Cerebellar cortex (tissue), 1 donor: ENCODE results near the gene MVB12B.
A peak's percentile ranks its signal among the peaks of the same experiment; 100 is the strongest.

Source experiments
- DNase-seq: peaks from one replicate; pipeline ENCODE4 v3.0.0-alpha.2; 2015; ENCODE audit warnings: low spot score

MVB12B gene

DNA sequence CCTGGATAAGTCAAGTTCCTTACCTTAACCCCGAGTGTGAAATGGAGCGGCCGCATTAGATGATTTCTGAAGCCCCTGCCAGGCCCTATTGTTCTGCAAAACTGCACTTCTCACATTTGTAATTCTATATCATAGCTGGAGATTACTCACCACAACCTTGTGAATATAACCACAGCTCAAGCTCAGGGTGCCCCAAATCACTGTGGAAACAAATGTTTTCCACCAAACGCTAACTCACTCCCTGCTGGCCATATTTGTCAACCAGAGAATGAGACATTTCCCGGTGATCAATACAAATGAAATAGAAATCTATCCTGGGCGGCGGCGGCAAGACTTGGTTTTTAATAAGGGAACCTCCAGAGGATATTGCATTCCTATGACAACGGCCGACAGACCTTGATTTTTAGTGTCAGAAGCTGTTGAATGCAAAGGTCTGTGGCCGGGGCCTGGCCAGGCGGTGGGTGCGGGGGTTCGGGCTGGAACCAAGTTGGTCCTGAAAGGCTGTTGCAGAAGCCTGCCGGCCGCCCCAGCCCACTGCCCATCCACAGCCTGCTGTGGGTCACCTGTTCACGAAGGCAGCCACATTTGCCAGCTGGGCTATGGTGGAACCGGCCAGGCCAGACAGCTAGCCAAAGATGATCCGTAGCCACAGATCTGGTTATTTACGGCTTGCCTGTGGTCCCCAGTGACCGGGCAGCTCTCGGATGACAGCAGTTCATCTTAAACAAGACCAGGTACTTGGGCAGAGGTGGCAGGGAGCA is 193.2 kb downstream of the MVB12B start:
- DNase-seq, result peak; percentile 42

DNA sequence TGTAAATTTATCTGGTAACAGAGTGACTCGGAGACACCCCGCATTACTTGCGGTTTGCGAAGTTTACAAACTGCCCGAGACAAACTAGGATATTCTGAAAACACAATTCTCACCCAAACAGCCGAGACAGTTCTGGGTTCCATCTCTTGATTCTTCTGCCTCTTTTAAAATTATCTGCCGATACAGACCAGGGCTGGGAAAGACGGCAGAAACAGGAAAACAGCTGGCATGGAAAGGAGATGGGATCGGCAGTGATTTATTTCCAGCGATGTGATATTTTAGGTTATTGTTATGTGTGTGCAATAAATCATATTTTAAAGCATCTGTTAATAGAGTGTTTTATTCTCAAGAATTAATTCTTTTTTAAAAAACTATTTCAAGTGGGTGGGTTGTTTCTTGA is 193.8 kb downstream of the MVB12B start:
- DNase-seq, result peak; percentile 20

DNA sequence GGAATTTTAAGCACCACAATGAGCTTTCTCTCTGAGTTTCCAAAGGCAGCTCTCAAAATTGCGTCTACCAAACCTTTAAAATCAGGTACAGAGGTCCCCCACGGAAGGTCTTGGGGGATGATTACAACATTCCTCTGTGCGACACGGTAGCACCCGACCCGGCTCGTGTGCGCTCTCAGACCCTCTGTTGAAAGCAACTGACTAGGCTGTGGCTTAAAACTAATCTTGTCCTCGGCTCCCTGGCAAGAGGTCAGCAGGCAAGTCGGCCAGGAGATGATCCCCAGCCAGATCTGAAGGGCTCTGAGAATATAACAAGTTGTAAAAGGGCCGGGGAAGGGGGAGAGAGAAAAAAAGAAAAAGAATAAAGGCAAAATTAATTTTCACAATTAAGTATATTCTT is 194.5 kb downstream of the MVB12B start:
- peak; percentile 77 for DNase-seq

DNA sequence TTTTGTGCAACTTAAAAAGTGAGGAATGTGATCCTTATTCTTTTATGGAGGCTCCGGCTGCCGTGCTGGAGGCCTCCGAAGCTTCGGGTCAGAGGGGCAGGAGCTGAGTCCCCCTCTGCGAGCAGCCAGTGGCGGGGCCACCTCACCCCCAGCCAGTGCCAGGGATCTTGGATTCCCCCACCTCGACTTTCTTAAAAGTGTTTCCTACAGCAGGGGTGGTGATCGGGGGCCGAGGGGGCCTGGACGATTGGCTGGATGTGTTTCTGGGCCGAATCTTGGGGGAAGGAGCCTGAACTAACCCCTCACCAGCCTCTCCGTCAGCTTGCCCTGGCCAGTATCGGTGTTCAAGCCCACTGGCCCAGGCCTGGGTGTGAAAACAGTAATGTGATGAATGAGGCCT is 194.9 kb downstream of the MVB12B start:
- DNase-seq, result peak; percentile 60

DNA sequence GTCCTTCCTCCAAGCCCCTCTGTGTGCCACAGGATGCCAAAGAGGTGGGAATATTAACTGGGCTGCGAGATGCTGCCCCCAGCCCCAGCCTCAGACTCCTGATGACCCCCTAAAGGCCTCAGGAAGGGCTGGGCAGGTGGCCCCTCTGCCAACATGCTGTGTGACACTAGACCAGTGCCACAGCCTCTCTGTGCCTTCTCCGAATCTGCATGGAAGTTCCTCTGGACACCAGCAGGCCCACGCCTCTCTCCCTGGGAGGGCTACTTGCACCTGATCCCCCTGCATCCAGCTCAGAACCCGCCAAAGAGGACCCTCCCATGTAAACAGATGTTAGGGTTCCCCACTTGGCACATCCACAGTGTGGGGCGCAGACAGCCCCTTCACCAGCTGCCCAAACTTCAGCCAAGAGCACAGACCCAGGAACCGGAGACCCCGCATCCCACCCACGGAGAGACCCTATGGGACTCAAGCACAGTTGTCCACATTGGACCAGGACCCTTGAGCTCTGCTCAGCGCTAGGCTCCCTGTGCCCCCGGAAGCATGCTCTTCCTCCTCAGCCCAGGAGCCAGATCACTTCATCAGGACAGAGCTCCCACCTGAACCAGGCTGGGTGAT is 195.5 kb downstream of the MVB12B start:
- no peak for DNase-seq

DNA sequence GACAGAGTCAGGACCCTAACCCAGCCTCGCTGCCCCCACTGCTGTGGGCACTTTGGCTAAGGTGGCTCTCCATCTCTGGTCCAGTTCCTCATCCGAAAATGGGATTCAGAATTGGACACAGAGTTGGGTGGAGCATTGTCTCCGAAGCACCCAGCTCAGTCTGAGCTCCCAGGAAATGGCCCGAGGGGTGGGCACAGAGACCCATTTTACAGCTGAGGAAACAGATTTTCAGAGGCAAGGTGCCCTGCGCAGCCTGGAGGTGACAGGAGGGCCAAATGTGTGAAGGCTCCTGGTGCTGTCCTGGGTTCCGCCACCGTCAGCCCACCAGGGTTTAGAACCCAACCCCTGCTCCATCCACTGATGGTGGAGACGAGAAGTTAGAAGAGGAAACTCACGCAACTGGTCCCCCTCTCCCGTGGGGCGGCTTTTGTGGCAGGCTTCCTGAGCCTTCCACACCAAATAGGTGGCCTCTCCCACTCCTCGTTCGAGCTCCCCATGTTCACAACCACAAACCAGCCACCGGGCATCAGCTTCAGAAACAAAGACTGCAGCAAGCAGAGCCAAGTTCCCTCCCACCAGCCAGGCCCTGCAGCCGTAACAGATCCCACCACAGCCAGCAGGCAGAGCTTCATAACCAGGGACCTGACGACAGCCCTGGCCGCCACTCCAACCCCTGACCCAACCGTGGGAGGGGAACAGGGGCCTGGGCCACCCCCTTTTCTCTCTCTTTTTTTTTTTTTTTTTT is 196.2 kb downstream of the MVB12B start:
- peak; percentile 59 for DNase-seq

DNA sequence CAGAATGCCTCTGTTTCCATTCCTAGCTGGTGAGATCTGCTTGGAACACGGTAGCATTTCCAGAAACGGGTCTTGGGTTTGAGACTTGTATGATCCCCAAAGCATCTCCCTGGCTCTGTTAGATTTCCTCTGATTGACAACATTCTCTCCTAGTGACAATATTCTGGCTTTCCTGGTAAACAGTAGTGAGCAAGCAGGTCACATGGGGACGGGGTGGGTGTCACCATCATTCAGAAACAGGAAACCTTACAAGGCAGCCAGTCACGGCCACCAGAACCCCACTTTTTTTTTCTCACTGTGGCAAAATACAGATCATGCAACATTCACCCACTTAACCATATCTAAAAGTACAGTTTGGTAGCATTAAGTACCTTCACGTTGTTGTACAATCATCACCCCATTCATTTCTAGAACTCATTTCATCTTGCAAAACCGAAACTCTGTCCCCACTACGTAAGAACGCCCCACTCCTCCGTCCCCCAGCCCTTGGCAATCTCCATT is 197.0 kb downstream of the MVB12B start:
- DNase-seq, result peak; percentile 62

DNA sequence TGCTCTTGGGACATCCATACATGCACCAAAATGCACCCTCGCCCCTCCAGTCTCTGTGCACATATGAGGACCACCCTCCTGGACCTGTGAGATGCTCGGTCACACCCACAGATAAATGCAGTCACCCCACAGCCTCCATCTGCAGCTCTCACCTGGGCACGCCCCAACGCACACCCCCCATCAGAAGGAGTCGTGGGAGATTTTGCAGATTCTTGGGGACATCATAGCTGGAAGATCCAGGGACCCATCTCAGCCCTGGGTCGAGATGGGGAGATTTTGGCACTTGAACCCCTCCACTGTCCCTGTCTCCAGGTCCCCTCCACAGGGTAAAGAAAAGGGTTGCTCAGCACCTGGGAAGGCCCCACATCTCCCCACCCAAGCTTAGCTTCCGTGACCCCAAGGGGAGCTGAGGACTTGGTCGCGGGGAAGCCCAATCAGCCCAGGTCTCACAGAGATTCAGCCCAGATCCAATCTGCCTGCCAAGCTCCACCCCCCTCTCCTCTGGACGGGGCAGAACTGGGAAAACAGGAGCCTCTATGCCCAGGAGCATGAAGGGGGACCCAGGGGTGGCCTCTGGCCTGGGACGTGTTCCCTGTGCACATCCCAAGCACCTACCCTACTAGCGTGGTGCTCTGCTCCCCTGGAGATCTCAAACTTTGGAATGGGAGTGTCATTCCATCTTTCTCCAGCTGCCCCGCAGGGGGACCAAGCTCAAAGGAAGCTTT is 197.9 kb downstream of the MVB12B start:
- DNase-seq, result no peak

DNA sequence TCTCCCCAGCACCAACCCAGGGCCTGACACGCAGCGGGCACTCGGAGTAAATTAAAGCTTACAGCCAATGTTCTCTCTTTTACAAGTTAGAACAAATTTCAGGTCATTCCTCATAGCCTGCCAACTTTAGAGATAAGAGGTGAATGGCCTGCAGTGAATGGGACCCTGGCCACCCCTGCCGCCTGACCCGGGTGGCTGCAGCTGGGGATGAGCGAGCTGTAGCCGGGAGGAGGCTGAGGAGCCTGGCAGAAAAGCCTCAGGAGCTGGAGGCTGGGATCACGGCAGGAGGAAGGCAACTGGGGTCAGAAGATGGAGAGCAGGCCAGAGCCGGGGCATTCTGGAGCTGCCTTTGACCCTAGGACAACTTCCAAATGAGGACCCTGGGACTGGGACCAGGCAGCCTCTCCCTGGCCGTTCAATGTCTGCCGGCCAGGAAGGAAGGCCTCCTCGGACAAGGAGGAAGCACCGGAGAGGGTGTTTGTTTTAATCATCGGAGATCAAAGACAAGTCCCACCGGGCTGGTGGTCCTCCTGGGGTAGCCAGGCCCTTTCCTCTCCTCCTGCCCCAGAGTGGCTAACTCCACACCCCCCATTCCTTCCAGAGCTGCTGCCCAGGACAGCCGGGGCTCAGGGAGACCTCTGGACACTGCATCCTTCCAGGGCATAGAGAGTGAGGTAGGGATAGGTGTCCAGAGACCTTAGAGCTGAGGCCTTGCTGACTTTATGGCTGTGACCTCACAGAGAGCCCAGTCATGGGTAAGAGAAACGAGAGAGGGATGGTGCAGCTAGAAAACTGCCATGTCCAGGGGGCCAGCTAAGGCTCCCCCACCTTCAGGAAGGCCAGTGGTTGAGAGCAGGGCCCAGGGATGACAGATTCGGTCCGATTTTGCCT is 199.8 kb downstream of the MVB12B start:
- DNase-seq, result peak; percentile 81

DNA sequence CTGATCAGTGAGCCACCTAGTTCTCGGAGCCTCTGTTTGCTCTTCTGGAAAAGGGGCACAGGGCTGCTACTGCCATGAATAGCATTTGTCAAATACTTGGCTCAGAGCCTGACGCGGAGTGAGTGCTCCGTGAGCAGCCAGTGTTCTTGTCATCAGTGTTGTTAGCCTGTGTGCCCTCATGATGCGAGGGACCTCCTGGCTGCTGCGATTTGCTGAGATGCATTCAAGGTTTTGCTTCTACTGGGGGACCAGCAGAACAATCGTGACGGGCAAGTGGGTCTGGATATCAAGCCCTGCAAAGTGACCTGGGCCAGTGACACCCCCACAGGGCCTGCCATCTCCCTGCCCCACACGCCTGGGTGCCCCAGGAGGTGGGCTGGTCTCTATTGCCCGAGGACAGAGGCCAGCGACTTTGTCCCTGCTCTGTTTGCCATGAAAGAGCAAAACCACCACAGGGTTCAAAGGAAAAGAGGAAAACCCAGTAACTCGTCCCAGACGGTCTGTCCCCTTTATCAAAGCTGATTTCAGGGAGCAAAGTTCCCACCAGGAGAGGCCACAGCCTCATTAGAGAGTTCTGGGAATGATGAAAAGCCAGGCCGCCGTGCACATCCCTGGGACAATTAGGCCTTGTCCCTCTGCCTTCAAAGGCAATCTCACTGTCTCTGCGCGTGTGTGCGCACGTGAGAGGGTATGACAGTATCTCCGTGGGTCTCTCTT is 200.6 kb downstream of the MVB12B start:
- DNase-seq, result peak; percentile 53

DNA sequence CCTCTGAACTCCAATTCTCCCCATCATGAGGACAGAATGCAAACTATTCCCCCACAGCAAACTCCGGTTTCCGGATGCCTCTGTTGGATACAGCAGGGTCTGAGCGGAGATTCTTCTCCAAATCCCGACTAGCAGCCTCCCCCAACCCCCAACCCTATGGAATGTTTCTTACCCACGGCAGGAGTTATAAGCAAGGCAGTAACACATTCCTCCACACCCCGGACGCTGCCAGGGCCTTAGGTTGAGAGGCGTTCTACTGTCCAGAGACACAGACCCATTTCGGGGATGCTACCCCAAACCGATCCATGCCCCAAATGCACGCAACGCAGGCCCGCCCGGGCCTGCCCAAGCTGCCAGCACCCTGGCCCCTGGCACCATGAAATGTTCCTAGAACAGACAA is 201.5 kb downstream of the MVB12B start:
- peak; percentile 74 for DNase-seq

DNA sequence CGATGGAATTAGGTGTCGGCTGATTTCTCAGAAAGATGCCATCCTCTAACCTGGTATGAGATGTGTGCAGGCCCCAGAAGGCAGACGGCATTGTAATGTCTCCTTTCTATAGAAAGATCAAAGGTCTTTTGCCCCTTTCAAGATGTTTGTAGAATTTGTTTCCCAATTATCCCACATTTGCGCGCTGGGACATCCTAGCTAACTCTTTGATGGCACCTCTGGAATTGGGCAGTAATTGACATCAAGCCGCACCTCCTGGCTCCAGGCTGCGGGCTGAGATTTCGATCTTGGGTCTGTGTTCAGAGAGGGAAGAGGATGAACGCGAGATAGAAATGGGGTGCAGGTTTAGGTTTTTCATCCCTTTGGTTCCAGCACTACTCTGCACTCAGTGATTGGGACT is 202.3 kb downstream of the MVB12B start:
- DNase-seq, result peak; percentile 77

DNA sequence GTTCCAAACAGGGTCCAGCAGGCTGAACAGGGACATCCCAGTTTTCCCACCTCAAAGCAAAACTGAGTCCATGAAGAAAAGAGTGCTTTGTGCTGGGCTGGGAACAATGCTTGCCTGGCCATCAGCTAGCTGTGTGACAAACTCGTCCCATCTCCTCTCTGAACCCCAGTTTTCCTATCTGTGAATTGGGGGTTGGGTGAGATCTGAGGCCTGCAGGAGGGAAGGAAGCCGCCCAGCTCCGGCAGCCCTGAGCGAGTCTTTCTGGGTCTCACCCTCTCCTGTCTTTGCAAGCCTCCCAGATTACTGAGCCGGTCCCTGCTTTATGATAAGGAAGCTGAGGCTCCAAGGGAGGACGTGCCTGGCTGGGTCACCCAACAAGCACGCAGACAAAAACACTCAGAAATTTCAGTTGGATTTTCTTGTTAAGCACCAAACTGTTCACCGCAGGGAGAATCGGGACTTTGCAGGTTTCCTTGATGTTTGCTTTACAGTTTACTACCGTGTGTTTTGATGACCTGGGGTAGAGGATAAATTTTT is 204.5 kb downstream of the MVB12B start:
- DNase-seq, result peak; percentile 56

DNA sequence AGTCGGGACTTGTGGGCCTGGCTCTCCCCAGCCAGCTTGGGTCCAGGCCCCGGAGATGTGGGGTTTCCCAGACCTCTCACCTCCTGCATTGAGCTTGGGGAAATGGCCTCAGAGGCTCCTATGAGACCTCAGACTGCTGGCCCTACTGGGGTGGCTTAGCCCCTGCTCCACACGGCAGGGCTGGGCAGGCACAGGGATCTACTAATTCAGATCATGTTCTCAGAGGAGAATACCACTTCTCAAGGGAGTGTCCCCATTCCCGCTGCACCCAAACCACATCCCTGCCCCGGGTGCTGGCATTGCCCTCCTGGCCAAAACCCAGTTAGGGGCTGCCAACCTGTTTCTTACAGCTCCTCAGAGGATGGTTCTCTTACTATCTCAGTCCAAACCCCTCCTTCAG is 205.0 kb downstream of the MVB12B start:
- DNase-seq, result peak; percentile 39

DNA sequence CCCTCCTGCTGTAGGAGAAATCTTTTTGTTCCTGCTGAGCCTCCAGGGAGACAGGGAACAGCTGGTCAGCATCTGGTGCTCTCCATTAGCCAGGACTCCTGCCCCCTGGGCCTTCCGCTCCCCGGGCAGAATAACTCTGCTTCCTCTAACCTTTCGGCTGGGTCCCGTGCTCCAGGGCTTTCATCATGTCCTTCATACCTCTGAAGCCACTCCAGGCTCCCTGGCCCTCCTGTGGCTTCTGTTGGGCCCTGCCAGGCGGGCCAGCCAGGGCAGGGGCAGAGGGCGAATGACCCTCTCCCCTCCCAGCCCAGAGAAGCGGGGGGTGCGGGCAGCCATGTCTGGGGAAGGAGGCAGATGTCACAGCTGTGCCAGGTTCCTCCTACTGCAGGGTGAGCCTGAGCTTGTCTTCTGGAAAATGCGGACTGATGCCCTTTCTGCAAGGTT is 205.4 kb downstream of the MVB12B start:
- DNase-seq, result peak; percentile 69

DNA sequence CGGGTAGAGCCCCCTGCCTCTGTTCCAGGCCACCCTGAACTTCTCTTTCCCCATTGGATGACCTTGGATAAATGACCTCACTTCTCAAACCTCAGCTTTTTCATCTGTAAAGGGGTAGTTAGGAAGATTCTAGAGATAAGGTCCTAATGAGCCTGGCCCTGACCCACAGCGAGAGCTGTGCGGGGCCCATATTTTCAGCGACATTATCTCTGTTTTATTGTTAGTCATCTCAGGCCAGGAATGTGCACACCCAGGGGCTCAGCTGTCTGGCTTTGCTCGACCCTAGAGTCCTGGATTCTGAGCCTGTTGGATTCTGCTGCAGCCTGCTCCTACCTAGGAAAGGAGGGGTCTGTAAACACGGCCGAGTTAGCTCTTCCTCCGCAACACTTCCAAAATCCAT is 205.9 kb downstream of the MVB12B start:
- DNase-seq, result peak; percentile 78

DNA sequence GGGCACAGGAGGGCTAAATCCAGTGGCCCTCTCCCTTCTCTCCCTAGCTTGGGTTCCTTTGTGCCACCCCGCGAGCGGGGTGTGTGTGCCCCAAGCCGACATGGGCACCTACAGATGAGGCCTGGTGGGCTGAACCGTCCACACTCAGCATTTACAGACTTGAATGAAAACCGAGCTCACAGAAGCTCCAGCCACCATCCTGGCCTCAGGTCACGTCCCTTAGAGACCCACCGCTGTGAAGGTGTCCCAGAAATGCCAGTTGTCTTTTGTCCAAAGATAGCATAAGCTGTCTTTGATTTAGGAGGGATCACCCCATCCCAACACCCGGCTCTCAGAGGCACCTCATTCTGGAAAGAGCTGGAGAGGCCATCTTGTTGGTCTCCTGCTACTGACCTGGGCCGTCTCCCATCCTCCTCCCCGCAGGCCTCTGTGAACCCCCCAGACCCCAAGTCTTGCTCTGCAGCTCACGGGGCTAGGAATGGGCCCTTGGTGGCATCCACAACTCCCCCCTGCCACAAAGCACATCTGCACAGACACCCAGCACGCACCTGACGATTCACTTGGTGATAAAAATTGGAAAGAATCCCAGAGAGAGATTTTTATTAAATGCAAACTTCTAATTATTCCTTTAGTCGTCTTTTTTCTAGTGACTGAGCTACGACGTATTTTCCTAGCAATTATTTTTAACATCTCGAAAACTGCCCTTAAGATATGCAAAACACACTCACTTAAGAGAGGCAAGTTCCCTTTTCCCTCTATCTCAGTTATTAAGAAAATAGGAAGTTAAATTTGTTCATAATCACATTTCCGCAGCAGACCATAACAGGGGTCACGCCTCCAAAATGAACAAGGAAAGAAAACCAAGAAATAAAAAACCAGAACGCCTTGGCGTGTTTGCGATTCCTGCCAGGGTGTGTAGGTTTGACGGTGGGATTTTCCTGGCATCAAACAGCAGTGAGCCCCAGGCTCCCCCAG is 206.6 kb downstream of the MVB12B start:
- DNase-seq, result no peak

DNA sequence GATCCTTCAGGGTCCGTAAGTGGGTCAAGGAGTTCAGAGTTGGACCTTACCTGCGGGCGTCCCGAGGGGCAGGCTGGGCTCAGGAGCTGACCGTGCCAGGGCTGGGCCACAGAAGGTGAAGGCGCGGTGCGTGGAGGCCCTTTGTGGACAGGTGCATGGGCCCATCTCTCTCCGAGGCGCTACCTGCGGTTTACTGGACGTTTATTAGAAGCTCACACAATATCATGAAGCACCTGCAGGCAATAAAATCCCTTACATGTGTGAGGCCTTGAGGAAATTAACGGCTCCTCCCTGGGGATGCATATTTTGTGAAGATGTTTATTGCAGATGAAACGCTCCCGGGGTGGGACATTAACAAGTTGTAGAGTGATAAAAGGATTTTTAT is 207.3 kb downstream of the MVB12B start:
- peak; percentile 69 for DNase-seq
